ENCODE data around the gene IL23R.

IL23R gene

DNA sequence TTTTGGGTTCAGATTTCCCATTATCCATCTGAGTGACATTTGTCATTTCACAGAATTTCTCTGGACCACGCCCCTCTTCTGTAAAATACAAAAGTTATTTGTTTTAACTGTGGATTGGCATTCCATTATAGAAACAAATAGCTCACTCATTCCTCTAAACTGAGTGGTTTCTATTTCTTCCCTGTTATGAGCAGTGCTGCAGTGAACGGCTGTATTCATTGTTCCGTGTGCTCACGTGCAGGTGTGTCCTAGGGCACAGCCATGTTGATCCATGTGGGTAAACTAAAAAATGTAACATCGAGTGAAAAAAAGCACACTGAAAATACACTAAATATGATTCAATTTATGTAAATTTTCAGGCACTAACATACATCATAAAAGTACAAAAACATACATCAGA, 114.4 kb downstream of the IL23R start:
- DNase-seq (ENCODE audit: extremely low read depth, insufficient read length) = no peak
- Histone ChIP-seq H3K27me3 (replicated peaks; ENCODE audit: control insufficient read depth, insufficient read depth, low read length) (no peaks in the 10 kb centered on the region), H3K4me3 (replicated peaks; ENCODE audit: low read depth, low read length) (no peak overlapping the region), H3K36me3 (ENCODE audit: control insufficient read depth, insufficient read depth, low read length) (no peaks in the 10 kb centered on the region)
- TF ChIP-seq, protein P1, sequence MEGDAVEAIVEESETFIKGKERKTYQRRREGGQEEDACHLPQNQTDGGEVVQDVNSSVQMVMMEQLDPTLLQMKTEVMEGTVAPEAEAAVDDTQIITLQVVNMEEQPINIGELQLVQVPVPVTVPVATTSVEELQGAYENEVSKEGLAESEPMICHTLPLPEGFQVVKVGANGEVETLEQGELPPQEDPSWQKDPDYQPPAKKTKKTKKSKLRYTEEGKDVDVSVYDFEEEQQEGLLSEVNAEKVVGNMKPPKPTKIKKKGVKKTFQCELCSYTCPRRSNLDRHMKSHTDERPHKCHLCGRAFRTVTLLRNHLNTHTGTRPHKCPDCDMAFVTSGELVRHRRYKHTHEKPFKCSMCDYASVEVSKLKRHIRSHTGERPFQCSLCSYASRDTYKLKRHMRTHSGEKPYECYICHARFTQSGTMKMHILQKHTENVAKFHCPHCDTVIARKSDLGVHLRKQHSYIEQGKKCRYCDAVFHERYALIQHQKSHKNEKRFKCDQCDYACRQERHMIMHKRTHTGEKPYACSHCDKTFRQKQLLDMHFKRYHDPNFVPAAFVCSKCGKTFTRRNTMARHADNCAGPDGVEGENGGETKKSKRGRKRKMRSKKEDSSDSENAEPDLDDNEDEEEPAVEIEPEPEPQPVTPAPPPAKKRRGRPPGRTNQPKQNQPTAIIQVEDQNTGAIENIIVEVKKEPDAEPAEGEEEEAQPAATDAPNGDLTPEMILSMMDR (IDR thresholded peaks at IDR 0.05; ENCODE audit: insufficient read depth, low read length, poor library complexity, severe bottlenecking) = no peak

GRCh38 chr1:67281244-67281643, 115.0 kb downstream of the IL23R start:
- TF ChIP-seq, protein P1 (IDR thresholded peaks at IDR 0.05; ENCODE audit: insufficient read depth, low read length, poor library complexity, severe bottlenecking) = no peak
- no peak for DNase-seq (ENCODE audit: extremely low read depth, insufficient read length)
- no peak overlapping the region for H3K4me3 ChIP-seq (replicated peaks; ENCODE audit: low read depth, low read length)
- no peaks in the 10 kb centered on the region for H3K36me3 ChIP-seq (ENCODE audit: control insufficient read depth, insufficient read depth, low read length)
- H3K27me3 ChIP-seq (replicated peaks; ENCODE audit: control insufficient read depth, insufficient read depth, low read length) = no peaks in the 10 kb centered on the region

DNA sequence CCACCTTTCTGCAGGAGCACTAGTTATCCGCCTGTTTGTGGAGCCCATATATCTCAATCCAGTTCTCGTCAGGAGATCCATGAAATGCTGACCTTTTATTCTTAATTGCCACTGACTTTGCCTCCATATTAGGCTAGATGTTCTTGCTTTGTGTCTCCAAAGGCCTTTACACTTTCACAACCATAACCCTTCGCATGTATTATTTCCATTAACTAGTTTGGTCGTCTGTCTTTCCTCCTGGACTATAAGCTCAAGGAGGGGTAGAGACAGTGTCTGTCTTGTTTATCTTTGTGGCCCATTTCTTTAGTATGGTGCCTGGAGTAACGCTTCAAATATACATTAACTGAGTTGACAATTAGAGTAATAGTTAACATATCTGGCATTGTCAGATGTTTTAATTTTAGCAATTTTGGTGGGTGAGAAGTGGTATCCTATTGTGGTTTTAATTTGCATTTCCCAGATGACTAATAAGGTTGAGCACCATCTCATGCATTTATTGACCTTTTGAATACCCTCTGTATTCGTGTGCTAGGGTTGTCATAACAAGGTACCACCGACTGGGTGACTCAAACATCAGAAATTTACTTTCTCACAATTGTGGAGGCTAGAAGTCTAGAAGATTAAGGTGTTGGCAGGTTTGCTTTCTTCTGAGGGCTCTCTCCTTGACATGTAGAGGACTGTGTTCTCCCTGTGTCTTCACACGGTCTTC, 119.7 kb downstream of the IL23R start:
- no peaks in the 10 kb centered on the region; the same call in 1 of the 2 replicates for H3K27me3 ChIP-seq (replicated peaks; ENCODE audit: control insufficient read depth, insufficient read depth, low read length)
- peak; percentile 15 for DNase-seq (ENCODE audit: extremely low read depth, insufficient read length)
- H3K36me3 ChIP-seq (ENCODE audit: control insufficient read depth, insufficient read depth, low read length) = no peaks in the 10 kb centered on the region
- H3K4me3 ChIP-seq (replicated peaks; ENCODE audit: low read depth, low read length) = no peak overlapping the region
- TF ChIP-seq, protein P1 (IDR thresholded peaks at IDR 0.05; ENCODE audit: insufficient read depth, low read length, poor library complexity, severe bottlenecking) = peak; percentile 16

DNA sequence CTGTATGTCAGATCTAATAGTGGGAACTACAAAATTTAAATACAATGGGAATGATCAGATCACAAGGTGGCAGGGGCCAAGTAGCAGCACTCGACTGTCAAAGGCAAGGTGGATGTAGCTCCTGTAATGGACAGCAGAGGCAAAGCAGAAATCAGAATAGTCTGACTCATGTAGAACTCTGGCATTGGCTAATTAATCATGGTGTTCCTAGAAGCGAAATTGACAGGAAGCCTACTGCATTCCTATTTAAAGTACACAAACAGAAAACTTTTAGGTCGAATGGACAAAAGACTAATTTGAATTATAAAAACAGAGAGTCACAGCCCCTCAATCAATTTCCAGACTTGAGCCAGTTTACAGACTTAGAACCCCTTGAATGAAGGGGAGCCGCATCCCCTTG, 124.0 kb downstream of the IL23R start:
- H3K36me3 ChIP-seq (ENCODE audit: control insufficient read depth, insufficient read depth, low read length) = no peaks in the 10 kb centered on the region
- no peaks in the 10 kb centered on the region; the same call in 1 of the 2 replicates for H3K27me3 ChIP-seq (replicated peaks; ENCODE audit: control insufficient read depth, insufficient read depth, low read length)
- no peak overlapping the region for H3K4me3 ChIP-seq (replicated peaks; ENCODE audit: low read depth, low read length)
- no peak for DNase-seq (ENCODE audit: extremely low read depth, insufficient read length)
- TF ChIP-seq, protein P1 (IDR thresholded peaks at IDR 0.05; ENCODE audit: insufficient read depth, low read length, poor library complexity, severe bottlenecking) = no peak

DNA sequence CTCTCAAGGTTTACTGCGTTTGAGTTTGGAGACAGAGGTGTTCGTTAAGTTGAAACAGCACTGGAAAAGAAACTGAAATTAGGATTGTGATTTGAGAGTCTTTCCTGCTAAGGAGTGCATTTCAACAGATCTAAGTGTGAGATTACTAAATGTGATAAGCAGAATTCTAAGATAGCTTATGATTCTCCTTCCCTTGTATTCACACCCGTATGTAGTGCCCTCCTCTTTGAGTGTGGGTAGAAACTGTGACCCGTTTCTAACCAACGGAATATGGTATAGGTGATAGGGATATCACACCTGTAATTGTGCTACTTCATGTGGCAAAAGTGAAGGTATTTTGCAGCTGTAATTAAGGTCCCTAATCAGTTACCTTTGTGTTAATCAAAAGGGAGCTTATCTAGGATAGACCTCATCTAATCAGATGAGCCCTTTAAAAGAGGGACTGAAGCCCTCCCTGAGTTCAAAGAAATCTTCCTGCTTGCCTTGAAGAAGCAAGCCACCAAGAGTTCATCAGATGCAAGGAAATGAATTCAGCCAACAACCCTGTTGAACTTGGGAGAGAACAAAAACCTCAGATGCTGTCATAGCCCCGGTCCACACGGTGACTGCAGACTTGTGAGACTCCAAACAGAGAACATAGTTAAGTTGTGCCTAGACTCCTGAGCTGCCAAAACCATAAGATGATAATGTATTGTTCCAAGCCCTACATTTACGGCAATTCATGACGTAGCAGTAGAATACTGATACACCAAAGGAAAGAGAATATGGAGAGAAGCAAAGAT, 128.8 kb downstream of the IL23R start:
- H3K27me3 ChIP-seq (replicated peaks; ENCODE audit: control insufficient read depth, insufficient read depth, low read length) = no peaks in the 10 kb centered on the region; the same call in 1 of the 2 replicates
- no peak for DNase-seq (ENCODE audit: extremely low read depth, insufficient read length)
- TF ChIP-seq, protein P1 (IDR thresholded peaks at IDR 0.05; ENCODE audit: insufficient read depth, low read length, poor library complexity, severe bottlenecking) = no peak
- no peak overlapping the region for H3K4me3 ChIP-seq (replicated peaks; ENCODE audit: low read depth, low read length)
- no peaks in the 10 kb centered on the region for H3K36me3 ChIP-seq (ENCODE audit: control insufficient read depth, insufficient read depth, low read length)
